GM18526 (cell line): ENCODE data around the gene SLC39A5.
A peak's percentile ranks its signal among the peaks of the same experiment; 100 is the strongest.

ENCODE experiments used
- POLR2A ChIP-seq: IDR thresholded peaks from 3 replicates; pipeline ENCODE4 v1.6.1; 2011; ENCODE audit not compliant: insufficient read length; ENCODE audit errors: extremely low read depth

Gene SLC39A5

GRCh38 chr12:56229916-56230431 lies at the start of gene SLC39A5:
Gene SLC39A5 (plus strand): TSS chr12:56230051. CDS start chr12:56231275, 1,224 bp downstream.
- TF ChIP-seq POLR2A = no peak

- no peak for TF ChIP-seq POLR2A
Measured at GRCh38 chr12:56186957-56187356, 42.9 kb upstream of the SLC39A5 start.

- TF ChIP-seq POLR2A = no peak
Measured at GRCh38 chr12:56188131-56188777, 41.6 kb upstream of the SLC39A5 start.

- TF ChIP-seq POLR2A = no peak
Measured at GRCh38 chr12:56188778-56189098, 41.1 kb upstream of the SLC39A5 start.

- peak; percentile 32 for TF ChIP-seq POLR2A
Measured at GRCh38 chr12:56189099-56189917, 40.5 kb upstream of the SLC39A5 start, which contains the start of gene SMARCC2. Gene SMARCC2 (minus strand): TSS chr12:56189483. CDS start chr12:56189461, 22 bp downstream.

GRCh38 chr12:56189918-56190694 lies 39.7 kb upstream of the SLC39A5 start:
- no peak for TF ChIP-seq POLR2A

GRCh38 chr12:56190695-56191155 lies 39.1 kb upstream of the SLC39A5 start:
- no peak for TF ChIP-seq POLR2A

GRCh38 chr12:56192582-56192981 lies 37.3 kb upstream of the SLC39A5 start:
- no peak for TF ChIP-seq POLR2A

GRCh38 chr12:56193025-56193578 lies 36.7 kb upstream of the SLC39A5 start:
- no peak for TF ChIP-seq POLR2A

GRCh38 chr12:56197921-56198635 lies 31.8 kb upstream of the SLC39A5 start:
- TF ChIP-seq POLR2A = no peak

GRCh38 chr12:56198836-56199235 lies 31.0 kb upstream of the SLC39A5 start:
- TF ChIP-seq POLR2A = no peak

GRCh38 chr12:56202366-56202765 lies 27.5 kb upstream of the SLC39A5 start:
- no peak for TF ChIP-seq POLR2A

- TF ChIP-seq POLR2A = no peak
Measured at GRCh38 chr12:56202838-56203237, 27.0 kb upstream of the SLC39A5 start.

GRCh38 chr12:56204275-56204674 lies 25.6 kb upstream of the SLC39A5 start:
- TF ChIP-seq POLR2A = no peak
